Measurements from ENCODE around the gene BCAT1. TPM values are rescaled to one million over a fixed set of nuclear protein-coding genes. Genes with fewer than 3 reads are reported as not detected.

BCAT1 gene
- total and polyA plus RNA-seq, 8 donors = 1.3 to 33.0 (median 7.4) TPM

DNA sequence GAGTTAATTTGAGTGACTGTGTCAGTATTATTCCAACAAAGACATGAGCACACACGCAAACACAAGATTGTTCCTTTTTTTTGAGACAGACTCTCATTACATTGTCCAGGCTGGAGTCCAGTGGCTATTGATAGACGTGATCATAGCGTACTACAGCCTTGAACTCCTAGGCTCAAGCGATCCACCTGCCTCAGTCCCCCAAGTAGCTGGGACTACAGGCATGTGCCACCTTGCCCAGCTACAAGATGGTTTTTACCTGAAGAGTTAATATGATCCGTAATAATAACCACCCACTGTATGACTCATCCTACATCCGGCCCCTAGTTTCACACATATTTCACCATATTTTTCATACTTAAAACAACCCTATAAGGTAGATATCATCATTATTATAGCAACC, 26.8 kb downstream of the BCAT1 start:
- TF ChIP-seq POLR2AphosphoS5 (IDR thresholded peaks at IDR 0.05) (no peak), POLR2A (IDR thresholded peaks at IDR 0.05) (no peak), CTCF (IDR thresholded peaks at IDR 0.05) (no peak), EP300 (IDR thresholded peaks at IDR 0.05) (no peak)
- Histone ChIP-seq H3K4me3 (no peak overlapping the region), H3K27ac (no peak overlapping the region), H3K9me3 (no peaks in the 10 kb centered on the region), H3K4me1 (peaks cover 0 to 6% (median 0%) of the 10 kb centered on the region in 4 donors), H3K36me3 (no peaks in the 10 kb centered on the region), H3K27me3 (no peaks in the 10 kb centered on the region)
- DNase-seq = no peak
- 49 to 59% (median 54%) methylated on average over 4 to 6 of the region's 6 CpGs for WGBS, 5 donors
- intact Hi-C loops (cut with DNase I; ENCODE audit: low total_unique reads) = no loop called here

DNA sequence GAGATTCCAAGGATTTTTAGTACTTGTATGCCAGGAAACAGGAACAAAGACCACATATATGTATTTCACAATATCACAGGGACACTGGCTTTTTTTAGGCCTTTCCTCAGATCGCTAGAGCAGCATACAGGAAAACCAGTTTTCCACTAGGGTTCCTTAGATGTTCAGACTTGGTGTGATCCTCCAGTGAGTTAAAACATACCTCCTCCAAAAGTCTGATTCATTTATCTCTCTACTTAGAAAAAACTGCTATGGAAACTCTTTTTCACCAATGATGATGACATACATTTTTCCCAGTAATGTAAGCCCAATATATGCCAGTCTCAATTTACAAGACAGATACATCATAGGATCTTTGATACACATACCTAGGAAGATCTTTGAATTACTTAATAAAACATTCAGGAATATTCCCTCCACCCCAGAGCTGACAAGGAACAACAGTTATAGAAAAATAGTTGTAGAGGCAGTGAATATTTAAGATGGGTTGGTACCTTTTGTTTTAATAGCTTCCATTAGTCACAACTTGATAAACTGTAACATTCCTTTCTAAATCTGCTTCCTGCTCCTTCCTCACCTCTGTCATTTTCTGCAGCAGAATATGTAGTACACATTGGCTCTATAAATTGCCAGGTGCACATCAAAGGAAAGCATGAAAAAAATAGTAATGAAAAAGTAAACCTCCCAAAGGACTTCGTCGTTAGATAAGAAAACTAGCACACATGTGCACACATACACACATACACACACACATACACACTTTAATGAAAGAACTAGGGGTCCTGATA, 27.5 kb downstream of the BCAT1 start:
- Histone ChIP-seq H3K36me3 (no peaks in the 10 kb centered on the region), H3K4me1 (peaks cover 0 to 6% (median 0%) of the 10 kb centered on the region in 4 donors), H3K27me3 (no peaks in the 10 kb centered on the region), H3K9me3 (no peaks in the 10 kb centered on the region), H3K27ac (no peak overlapping the region), H3K4me3 (no peak overlapping the region)
- intact Hi-C loops (cut with DNase I; ENCODE audit: low total_unique reads) = no loop called here
- DNase-seq = peak in 1 of 2 donors; percentile 13
- 46 to 70% (median 50%) methylated on average over 3 of the region's 3 CpGs for WGBS, 5 donors
- TF ChIP-seq CTCF (IDR thresholded peaks at IDR 0.05) (no peak), POLR2AphosphoS5 (IDR thresholded peaks at IDR 0.05) (no peak), EP300 (IDR thresholded peaks at IDR 0.05) (no peak), POLR2A (IDR thresholded peaks at IDR 0.05) (no peak)

DNA sequence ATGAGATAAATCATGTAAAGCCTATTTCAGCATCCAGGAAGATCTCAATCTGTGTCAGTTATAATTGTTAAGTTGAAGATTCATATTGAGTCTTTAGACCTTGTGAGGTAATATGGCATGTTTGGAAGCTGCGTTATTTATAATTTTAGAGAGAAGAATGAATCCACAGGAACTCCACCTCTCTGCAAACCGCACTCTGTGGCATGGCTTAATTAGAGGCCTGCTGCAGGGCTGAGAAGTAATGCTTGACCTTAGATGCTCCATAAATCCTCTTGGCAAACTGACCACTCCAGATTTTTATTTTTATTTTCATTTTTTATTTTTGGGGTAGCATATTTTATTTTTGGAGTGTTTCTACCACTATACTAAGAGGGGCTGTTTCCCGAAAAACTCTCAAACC, 28.8 kb downstream of the BCAT1 start:
- Histone ChIP-seq H3K9me3 (no peaks in the 10 kb centered on the region), H3K4me1 (peaks cover 0 to 6% (median 0%) of the 10 kb centered on the region in 4 donors), H3K27ac (no peak overlapping the region), H3K27me3 (no peaks in the 10 kb centered on the region), H3K36me3 (no peaks in the 10 kb centered on the region), H3K4me3 (no peak overlapping the region)
- intact Hi-C loops (cut with DNase I; ENCODE audit: low total_unique reads) = no loop called here
- TF ChIP-seq EP300 (IDR thresholded peaks at IDR 0.05) (no peak), CTCF (IDR thresholded peaks at IDR 0.05) (no peak), POLR2AphosphoS5 (IDR thresholded peaks at IDR 0.05) (no peak), POLR2A (IDR thresholded peaks at IDR 0.05) (no peak)
- no peak for DNase-seq
- WGBS, 5 donors = 86 to 94% (median 91%) methylated on average over 3 of the region's 3 CpGs

- intact Hi-C loops (cut with DNase I; ENCODE audit: low total_unique reads) = no loop called here
Measured at GRCh38 chr12:24919346-24920001, 29.4 kb downstream of the BCAT1 start.

More at GRCh38 chr12:24919346-24920001, 29.4 kb downstream of the BCAT1 start:
- Histone ChIP-seq H3K9me3 (no peaks in the 10 kb centered on the region), H3K4me3 (no peak overlapping the region), H3K36me3 (no peaks in the 10 kb centered on the region), H3K27ac (no peak overlapping the region), H3K4me1 (peaks cover 0 to 6% (median 0%) of the 10 kb centered on the region in 4 donors), H3K27me3 (no peaks in the 10 kb centered on the region)
- 65 to 82% (median 69%) methylated on average over 4 of the region's 4 CpGs for WGBS, 5 donors
- TF ChIP-seq EP300 (IDR thresholded peaks at IDR 0.05) (no peak), POLR2AphosphoS5 (IDR thresholded peaks at IDR 0.05) (no peak), POLR2A (IDR thresholded peaks at IDR 0.05) (no peak), CTCF (IDR thresholded peaks at IDR 0.05) (no peak)
- DNase-seq = no peak
